SK-N-MC (cell line): Measurements from ENCODE around the gene TUBE1.

Source experiments
- EZH2 ChIP-seq: fragments of 200-600 bp; sonication (generic); IDR thresholded peaks from one replicate; pipeline ENCODE4 v1.6.1; 2017; ENCODE audit warnings: antibody characterized with exemption
- FOXP2 ChIP-seq: optimal IDR thresholded peaks from 2 replicates; pipeline ENCODE3; 2011; ENCODE audit warnings: mild to moderate bottlenecking, moderate library complexity; ENCODE audit not compliant: insufficient read depth; ENCODE audit errors: extremely low read length, control extremely low read depth
- POLR2AphosphoS5 ChIP-seq: IDR thresholded peaks from 2 replicates; pipeline ENCODE4 v1.6.1; 2012; ENCODE audit warnings: mild to moderate bottlenecking, low read depth, low read length, borderline replicate concordance

- TF ChIP-seq POLR2AphosphoS5 (no peak), EZH2 (no peak), FOXP2 (no peak)
These were observed 37.3 kb downstream of the TUBE1 start for GRCh38 chr6:112049996-112050395.
